GM13976 (cell line): ENCODE measurements around the gene CUX1.

ENCODE experiments used
- DNase-seq: peaks from one replicate; pipeline ENCODE4 v3.0.0; 2012; ENCODE audit warnings: low spot score
- in situ Hi-C: fragments of 300-500 bp; cut with MboI; formaldehyde crosslinking; loops from one replicate; pipeline ENCODE4 v1.12.0; 2022; ENCODE audit warnings: low sequenced_read_pairs, mixed read lengths, inconsistent platforms; ENCODE audit not compliant: unreplicated experiment
- TF ChIP-seq, protein P1 (sequence below): IDR thresholded peaks from 2 replicates; pipeline ENCODE4 v1.5.1; 2012; ENCODE audit warnings: borderline replicate concordance, mild to moderate bottlenecking; ENCODE audit not compliant: insufficient read depth; ENCODE audit errors: extremely low read depth, missing control alignments, control extremely low read depth

The CUX1 gene

DNA sequence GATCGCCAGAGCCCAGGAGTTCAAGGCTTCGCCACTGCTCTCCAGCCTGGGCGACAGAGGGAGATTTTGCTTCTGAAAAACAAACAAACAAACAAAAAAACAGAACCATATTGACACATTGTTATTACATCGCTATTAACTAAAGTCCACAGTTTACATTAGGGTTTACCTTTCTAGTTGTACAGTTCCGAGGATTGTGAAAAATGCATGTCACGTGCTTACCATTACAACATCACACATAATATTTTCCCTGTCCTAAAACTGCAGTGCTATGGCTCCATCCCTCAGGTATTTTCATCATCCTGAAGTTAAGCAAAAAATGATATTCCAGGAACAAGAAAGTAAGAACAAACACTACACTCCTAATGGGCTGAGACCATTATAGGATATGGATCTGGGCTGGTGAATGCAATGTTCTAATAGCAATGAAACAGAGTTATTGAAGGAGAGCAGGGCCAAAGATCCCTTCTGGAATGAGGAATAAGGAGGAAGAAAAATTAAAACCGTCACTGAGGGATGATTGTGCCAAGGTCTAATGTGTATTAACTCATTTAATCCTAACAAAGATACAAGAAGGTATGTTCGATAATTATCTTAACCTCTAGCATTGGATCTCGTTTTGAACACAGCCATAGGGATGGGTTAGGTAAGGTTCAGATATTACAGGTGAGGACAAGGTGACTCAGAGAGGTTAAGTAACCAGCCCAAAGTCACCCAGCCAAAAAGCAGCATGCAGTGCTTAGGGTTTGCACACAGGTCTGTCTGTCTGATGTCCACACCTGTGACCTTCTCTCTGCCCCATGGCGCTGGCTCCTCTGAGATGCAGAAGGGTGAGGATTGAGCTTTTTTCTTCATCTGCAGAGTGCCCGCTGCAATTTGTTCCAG lies 14.0 kb upstream of the CUX1 start:
- in situ Hi-C loops = no loop called here
- TF ChIP-seq, protein P1, sequence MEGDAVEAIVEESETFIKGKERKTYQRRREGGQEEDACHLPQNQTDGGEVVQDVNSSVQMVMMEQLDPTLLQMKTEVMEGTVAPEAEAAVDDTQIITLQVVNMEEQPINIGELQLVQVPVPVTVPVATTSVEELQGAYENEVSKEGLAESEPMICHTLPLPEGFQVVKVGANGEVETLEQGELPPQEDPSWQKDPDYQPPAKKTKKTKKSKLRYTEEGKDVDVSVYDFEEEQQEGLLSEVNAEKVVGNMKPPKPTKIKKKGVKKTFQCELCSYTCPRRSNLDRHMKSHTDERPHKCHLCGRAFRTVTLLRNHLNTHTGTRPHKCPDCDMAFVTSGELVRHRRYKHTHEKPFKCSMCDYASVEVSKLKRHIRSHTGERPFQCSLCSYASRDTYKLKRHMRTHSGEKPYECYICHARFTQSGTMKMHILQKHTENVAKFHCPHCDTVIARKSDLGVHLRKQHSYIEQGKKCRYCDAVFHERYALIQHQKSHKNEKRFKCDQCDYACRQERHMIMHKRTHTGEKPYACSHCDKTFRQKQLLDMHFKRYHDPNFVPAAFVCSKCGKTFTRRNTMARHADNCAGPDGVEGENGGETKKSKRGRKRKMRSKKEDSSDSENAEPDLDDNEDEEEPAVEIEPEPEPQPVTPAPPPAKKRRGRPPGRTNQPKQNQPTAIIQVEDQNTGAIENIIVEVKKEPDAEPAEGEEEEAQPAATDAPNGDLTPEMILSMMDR = no peak

DNA sequence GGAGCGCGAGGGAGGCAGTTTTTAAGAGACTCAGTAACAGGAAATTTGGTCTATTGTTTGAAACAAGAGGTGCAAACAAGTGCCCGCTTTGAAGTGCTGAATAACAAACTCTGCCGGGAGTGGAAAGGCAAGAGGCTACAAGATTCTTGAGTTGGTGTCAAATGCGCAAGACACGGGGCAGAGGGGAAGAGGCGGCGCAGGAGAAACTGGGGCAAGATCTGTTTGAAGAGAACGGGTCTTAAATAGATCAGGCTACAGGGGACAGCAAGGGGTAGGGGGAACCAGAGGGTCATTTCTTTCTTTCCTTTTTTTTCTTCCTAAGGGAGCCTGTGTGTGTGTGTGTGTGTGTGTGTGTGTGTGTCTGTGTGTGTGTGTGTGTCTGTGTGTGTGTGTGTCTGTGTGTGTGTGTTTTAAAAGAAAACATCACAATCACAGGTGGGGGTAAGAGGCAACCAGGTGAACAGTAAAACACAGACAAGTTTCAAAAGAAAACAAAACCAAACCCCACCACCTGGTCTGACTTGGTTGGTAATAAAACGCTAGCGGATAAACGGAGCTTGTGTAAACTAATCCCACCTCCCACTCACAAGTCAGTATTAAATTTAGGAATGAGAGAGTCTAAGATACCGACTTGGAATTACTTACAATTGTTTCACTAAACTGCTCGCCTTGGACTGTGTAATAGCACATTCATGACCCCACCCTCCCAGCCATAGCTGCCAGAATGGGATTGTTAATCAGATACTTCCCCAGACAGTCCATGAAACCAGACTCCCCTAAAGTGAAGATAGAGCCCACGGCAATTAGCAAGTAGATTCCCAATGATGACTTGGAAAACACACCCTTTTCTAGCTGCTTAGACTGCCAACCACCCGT lies 13.1 kb upstream of the CUX1 start:
- DNase-seq = no peak
- TF ChIP-seq, protein P1 = no peak
- in situ Hi-C loops = no loop called here

More for the DNA sequence above, 14.0 kb upstream of the CUX1 start:
- no peak for DNase-seq

DNA sequence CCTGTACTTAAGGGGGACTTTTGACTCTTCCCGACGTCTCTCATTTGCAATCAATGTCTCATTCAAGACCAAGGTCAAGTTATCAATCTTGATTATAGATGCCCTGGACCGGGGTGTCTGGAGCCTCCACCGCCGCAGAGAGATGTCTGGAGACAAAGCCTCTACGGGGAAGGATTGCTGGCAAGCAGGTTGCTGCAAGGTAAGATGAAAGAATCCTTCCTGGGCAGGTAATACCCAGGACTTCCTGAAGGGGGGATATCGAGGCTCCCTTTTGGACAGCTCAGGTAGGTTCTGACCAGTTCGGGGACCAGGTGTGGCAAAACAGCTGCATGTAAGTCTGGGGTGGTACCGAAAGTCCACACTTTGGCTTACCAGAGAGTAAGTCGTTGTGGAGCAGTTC lies 12.5 kb upstream of the CUX1 start:
- TF ChIP-seq, protein P1 = no peak
- no peak for DNase-seq
- in situ Hi-C loops = no loop called here

DNA sequence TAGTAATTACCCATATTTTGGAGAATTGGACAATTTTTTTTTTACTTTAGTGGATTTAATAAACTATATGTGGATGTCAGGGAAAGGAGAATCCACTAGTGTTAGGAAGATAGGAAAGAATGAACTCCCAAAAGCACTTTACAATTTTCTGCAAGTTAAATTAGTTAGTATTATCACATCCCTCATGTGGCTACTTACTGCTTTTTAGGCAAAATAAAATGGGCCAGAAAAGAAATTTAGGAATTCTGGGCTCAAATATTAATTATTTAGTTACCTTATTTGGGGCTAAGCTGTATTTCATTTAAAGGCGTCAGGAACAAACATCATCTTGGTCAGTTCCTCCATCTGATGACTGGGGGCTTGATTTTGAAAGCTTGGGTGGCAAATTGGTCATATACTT lies 4.8 kb upstream of the CUX1 start:
- in situ Hi-C loops = loop anchor here (10.0 kb wide), 1 partner anchor 422 kb away; no protein-coding TSS in a partner anchor
- DNase-seq = no peak
- TF ChIP-seq, protein P1 = no peak

DNA sequence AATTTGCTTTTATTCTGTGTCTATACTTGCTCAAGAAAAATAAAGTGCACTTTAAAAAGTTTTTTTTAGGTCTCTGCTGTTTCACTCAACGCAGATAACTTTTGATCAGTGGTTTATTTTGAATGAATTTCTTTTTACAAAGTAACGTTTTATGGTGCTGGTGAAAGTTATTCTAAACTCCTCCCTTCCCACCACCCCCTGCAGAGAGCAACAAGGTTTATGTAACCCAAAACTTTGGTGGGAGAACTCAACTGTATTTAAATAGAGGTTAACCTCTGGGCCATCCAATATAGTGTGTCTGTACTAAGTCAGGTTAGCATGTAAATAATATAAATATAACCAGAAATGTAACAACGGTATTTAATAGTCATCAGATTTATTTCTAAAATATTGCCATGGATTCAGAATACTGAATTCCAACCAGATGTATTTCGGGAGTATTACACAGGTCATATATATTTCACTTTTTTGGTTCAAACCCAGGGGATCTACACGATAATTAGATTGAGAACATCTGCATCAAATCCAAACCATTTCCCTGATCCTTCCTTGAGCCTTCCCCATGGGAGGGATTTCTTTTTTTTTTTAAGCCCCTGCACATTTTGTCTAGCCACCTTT lies 3.9 kb upstream of the CUX1 start:
- no peak for DNase-seq
- TF ChIP-seq, protein P1 = no peak
- in situ Hi-C loops = loop anchor here (10.0 kb wide), 1 partner anchor 421 kb away; no protein-coding TSS in a partner anchor
